Measurements from ENCODE around the gene TNFRSF6B.

Gene TNFRSF6B

DNA sequence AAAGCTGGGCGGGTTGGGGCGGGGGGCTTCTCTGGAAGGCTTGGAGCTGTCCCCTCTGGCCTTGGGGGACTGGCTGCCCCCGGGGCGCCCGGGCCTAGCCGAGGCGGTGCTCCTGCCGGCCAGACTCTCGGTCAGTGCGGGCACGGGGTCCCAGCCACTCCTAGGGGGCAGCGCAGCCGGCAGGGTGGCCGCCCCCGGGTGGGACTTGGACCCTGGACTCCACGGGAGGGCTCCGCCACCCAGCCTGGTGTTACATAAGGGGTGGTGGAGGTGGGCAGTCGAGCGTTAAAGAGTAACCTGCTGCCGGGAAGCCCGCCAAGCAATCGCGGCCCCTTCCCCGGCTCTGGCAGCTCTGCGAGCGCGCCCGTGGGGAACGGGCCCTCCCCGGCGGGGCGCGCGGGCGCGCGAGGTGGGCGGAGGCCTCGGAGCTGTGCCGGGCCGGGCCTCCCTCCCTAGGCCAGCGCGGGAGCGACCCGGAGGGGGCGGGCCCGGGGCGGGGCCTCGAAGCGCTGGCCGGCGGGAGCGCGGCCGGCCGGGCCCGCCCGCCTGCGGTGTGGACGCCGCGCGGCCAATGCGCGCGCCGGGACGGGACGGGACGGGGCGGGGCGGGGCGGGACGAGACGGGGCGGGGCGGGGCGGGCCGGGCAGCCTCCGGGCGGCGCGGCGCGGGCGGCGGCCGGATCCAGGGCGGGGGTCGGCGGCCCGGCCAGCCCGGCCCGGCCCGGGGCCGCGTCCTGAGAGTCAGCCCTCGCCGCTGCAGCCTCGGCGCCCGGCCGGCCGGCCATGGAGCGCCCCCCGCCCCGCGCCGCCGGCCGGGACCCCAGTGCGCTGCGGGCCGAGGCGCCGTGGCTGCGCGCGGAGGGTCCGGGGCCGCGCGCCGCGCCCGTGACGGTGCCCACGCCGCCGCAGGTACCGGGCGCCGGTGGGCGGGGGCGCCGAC, 42.9 kb downstream of the TNFRSF6B start, which contains the start of gene SLC2A4RG:
Gene SLC2A4RG (plus strand): TSS at position 647 of the 940 bp plus-strand sequence. CDS start 137 bp downstream, at position 784.
- peak; percentile 38 to 49 for DNase-seq

DNA sequence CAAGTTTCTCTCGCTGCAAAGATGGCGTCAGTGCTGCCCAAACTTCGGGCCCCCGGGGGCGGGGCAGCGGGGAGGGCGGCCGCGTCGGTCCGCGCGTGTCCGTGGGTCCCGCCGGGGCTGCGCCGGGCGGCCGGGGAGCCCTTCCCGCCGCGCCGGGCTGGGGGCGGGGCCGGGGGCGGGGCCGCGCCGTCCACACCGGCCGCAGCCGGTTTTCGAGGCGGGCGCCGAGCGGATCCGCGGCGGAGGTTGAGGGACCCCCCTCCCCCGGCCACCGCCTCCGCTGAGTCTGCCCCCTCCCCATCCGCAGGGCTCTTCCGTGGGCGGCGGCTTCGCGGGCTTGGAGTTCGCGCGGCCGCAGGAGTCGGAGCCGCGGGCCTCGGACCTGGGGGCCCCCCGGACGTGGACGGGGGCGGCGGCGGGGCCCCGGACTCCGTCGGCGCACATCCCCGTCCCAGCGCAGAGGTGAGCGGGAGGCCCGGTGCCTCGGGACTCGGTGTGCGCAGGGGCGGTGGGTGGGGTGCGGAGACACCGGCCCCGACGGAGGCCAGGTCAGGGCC, 43.7 kb downstream of the TNFRSF6B start:
- no peak for DNase-seq

DNA sequence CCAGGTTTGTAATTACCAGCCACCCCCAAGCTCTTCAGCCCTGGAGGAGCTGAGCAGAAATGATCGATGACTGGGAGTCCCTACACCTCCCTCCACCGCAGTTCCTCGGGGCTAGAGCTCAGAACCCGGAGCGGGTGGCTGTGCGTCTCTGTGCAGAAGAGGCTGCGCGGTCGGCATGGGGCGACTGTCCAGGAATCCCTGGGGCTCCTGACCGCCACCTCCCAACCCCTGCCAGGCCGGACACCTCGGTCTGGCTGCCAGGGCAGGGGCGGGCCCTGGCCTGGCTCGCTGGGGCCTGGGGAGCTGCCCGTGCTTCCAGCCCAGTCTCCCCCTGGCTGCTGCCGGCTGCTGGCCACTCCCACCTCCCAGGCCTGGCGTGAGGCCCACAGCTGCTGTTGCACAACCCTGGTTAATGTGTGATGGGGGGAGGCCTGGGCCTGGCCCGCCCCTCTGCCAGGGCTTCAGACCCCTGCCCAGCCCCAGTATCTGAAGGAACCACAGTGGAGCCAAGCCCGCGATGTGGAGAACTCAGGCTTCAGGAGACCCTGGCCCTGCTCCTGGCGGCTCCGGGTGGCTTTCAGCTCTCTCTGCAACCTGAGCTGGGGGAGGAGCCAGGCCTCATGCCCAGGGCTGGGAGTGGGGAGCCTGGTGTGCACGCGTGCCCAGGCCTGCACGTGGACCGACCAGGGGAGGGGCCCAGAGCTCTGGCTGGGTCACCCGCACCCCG, 44.3 kb downstream of the TNFRSF6B start:
- peak; percentile 70 to 75 for DNase-seq

DNA sequence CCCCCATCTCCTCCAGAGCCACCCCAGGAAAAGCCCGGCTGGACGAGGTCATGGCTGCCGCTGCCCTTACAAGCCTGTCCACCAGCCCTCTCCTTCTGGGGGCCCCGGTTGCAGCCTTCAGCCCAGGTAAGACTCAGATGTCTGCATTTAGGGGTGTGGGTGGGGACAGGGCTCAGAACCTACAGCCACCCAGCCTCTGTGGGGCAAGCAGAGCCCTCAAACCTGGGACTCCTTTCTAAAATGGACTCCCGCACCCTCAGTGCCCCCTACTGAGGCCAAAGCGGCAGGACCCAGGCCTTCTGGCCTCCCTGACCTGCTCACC, 44.9 kb downstream of the TNFRSF6B start:
- no peak for DNase-seq

DNA sequence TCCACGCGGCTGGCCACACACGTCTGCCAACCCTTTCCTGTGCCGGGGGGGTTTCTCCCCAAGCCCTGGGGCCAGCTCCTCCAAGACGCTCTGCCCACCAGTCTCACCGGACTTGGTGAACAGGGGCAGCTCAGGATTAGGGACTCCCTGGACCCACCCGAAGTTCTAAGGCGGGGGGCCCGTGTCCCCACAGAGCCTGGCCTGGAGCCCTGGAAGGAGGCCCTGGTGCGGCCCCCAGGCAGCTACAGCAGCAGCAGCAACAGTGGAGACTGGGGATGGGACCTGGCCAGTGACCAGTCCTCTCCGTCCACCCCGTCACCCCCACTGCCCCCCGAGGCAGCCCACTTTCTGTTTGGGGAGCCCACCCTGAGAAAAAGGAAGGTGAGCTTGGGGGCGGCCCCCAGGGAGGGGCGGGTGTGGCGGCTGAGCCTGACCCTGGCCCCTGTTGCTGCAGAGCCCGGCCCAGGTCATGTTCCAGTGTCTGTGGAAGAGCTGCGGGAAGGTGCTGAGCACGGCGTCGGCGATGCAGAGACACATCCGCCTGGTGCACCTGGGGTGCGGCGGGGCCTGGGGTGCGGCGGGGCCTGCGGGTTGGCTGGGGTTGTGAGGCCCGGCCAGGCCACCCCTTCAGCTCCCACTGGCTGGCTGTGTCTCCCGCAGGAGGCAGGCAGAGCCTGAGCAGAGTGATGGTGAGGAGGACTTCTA, 45.4 kb downstream of the TNFRSF6B start:
- no peak for DNase-seq

DNA sequence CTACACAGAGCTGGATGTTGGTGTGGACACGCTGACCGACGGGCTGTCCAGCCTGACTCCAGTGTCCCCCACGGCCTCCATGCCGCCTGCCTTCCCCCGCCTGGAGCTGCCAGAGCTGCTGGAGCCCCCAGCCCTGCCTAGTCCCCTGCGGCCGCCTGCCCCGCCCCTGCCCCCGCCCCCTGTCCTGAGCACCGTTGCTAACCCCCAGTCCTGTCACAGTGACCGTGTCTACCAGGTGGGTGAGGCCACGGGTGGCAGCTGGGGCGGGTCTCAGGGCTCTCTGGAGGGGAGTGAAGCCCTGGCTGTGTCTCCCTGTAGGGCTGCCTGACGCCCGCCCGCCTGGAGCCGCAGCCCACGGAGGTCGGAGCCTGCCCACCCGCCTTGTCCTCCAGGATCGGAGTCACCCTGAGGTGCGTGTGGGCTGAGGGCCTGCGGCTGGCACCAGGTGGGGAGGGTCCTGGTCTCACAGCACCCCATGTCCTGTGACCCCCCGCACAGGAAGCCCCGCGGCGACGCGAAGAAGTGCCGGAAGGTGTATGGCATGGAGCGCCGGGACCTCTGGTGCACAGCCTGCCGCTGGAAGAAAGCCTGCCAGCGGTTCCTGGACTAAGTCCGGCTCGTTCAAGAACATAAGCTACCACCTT, 46.1 kb downstream of the TNFRSF6B start:
- no peak for DNase-seq

DNA sequence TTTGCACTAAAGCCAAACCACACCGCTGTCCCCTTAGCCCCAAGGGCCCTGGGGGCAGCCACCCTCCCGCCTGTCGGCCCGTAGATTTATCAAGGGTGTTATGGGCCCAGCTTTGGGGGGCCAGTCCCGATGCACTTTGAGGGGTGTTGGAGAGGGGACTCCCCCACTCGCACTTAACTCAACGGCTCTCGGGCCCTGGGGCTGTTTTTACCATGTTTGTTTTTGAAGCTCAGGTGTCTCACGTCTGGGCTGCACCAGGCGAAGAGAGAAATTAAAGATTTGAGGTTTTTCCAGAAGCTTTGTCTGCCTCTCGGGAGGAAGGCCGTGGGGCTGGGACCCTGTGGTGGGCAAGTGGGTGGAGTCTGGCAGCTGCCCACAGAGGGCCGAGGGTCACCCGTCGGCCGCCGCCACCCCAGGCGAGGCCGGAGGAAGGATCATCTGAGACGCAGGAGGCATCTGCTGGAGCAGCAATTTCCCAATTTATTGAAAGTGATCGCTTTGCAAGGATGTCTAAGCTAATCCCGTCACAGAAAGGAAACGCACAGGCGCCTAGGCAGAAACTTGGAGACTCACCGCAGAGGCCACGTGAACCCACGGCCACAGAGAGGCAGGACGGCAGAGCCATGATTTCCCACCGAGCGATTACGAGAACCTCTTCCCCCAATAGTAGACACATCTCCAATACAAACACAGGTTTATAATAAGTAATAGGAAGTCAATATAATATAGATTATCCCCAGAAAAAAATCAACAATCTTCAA, 46.9 kb downstream of the TNFRSF6B start:
- no peak for DNase-seq

DNA sequence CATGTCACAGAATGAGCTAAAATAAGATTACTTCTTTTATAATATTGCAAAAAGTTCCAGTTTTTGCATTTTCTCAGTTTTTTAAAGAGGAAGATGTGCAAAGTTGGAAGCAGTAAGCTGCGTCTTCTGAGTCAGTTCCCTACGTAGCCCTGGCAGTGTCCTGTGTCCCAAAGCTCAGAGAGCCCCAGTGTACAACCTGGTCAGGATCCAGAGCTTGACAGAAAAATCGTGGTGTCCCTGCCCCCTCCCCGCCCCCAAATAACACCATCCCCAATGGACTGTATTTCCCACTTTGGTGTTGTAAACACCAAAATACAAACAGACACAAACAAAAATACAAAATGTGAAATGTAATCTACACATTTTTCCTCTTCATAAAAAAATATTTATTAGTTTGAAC, 47.7 kb downstream of the TNFRSF6B start:
- DNase-seq = no peak

DNA sequence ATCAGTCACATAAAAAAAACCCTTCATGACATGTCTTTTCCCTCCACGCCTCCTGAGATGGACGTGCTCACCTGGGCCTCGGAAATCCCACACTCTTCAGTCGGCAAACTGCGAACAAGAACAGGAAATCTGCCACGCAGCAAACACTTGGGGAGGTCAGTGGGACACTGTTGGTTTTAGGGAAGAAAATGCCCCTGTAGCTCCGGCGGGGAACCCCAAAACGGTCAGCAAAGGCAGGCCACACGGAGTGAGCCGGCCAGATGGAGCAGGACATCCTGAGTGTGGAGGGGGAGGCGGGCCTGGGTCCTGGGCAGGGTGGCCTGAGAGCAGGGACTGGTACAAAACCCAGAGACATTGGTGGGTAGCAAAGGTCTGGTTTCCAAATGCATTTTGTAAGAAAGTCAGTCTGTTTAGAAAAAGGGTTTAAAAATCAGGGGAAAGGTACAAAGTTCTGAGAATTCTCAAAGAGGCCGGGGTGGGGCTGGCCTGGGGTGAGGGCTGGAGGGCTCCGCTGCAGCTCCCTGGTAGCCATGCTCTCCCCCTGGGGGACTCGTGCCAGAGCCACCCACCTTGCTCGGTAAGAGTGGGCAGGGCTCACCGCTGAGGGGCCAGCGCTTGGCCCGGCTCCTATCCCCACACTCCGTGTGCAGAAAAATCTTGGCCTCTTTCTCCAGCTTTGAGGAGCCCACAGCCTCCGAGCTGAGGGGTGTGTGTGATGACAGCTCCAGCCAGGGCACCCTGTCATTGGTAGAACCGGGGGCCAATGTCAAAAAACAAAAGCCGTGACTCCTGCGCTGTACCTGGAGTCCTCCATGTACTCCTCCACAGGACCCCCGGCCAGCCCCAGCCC, 48.3 kb downstream of the TNFRSF6B start:
- no peak for DNase-seq

DNA sequence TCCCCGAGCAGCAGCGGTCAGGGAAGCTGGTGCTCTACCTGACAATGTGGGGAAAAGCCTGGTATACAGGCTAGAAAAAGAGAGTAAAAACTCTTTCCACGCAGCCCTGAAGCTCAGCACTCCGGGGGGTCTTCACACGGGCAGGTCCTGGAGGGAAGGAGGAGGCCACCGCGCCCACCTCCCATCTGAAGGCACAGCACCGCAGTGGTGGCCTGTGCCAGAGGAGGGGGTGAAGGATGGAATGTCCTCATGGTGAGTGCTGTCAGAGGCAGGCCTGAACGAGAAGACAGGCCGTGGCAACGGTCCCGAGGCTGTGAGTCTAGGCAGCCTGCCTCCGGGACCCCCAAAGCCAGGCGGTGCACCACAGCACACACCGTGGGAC, 49.0 kb downstream of the TNFRSF6B start:
- DNase-seq = no peak

DNA sequence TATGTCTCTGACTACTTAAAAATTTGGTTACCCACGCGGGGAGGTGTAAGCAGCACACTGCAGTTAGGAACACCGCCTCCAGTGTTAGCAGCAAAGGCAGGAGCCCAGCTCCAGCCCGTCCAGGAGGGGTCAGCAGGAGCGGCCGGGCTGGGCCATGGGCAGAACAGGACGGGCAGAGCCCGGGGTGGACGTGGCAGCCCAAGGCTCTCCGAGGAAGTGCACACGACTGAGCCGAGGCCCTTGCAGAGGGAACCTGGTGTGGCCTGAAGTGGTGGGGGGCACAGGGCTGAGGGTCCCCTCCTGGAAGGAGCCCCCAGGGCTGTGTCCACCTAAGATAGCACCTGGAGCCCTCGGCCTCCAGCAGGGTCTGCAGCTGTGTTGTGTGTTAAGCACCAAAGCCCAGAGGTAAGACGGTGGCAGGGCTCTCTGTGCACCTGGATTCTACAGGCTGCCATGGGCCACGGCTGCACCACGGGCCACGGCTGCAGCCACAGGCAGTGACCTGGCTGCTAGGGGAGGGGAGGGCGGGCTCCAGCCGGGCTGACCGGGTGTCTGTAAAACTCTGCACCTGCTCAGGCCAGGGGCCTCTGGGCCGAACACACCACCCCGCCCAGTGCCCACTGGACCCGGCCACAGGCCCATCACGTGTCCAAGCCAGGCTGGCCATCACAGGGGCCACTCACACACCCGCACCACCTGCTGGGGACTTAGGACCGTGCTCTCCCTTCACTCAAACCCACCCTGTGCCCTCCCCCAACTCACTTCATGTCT, 49.7 kb downstream of the TNFRSF6B start:
- DNase-seq = no peak

DNA sequence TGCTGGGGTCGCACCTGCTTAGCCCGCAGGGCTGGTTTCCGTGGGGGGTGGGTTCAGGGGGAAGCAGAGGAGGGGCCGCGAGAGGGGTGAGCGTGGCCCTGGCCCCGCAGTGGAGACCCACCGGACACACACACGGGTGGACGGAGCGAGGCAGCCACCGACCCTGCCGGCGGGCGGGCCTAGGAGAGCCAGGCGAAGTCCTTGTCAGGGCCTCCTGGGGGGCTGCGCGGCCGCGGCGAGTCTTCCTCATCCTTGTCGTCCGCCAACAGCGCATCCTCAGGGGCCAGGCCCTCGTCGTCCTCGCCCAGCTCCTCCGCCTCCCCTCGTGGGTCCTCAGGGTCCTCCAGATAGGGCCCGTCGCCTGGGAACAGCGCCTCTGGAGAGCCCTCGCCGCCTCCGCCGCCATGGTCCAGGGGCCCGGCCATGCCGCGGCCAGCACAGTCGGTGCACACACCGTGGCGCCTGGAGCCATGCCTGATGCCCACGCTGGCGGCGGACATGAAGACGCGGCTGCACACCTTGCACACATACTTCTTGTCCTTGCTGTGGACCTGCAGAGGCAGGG, 50.4 kb downstream of the TNFRSF6B start:
- no peak for DNase-seq

DNA sequence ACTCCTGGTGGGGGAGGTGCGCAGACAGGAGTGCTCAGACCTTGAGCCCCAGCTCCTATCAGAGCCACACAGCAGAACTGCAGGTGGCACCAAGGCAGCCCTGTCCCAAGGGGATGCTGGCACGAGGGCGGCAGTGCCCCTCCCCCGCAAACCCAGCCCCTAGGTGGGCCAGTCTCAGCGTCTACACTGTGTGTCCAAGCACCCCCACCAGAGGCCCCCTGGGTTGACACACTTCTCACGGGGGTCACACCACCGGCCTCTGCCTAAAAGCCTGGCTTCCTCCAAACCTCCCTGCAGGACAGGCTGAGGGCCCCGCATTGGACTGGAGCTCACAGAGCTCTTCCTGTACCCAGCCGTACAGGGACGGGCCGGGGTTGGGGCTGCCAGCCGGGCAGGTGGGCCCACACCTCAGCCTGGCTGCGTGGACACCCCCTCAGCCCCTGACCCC, 51.2 kb downstream of the TNFRSF6B start:
- no peak for DNase-seq
